GM18873 (cell line): ENCODE results near the gene NME9.

Experiments used
- ATAC-seq: cut with Tn5 transposase; IDR thresholded peaks from one replicate; pipeline ENCODE4 v1.9.1; 2021; ENCODE audit warnings: mild to moderate bottlenecking, moderate library complexity, moderate number of reproducible peaks; ENCODE audit not compliant: unreplicated experiment, low FRiP score

Gene NME9

GRCh38 chr3:138363322-138363721 is 33.7 kb upstream of the NME9 start:
- no peak for ATAC-seq

- no peak for ATAC-seq
Measured at GRCh38 chr3:138362538-138362937, 32.9 kb upstream of the NME9 start.

GRCh38 chr3:138361561-138361971 is 31.9 kb upstream of the NME9 start:
- ATAC-seq, result no peak

GRCh38 chr3:138360869-138361525 is 31.3 kb upstream of the NME9 start:
- ATAC-seq, result no peak

GRCh38 chr3:138359919-138360868 is 30.5 kb upstream of the NME9 start:
- ATAC-seq, result no peak

- ATAC-seq, result no peak
Measured at GRCh38 chr3:138359148-138359918, 29.7 kb upstream of the NME9 start.

- ATAC-seq, result no peak
Measured at GRCh38 chr3:138356730-138357405, 27.2 kb upstream of the NME9 start.

DNA sequence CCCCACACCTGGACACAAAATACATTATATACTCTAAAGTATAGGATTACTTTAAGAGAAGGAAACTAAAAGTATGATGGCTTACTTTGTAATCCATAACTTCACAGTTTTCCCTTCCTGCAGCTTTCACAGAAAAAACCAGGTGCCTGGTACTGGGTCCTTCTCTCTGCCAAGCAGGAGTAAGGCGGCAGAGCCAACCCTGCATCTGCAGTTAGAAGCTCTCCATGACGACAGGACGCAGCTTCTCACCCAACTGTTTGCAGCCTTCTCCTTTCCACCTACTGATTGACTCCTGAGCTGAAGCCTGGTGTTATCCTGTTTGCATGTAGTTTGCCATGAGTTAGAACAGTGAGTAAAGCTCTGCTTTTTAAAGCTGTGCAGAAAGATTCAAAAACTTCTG is 25.4 kb upstream of the NME9 start:
- no peak for ATAC-seq

DNA sequence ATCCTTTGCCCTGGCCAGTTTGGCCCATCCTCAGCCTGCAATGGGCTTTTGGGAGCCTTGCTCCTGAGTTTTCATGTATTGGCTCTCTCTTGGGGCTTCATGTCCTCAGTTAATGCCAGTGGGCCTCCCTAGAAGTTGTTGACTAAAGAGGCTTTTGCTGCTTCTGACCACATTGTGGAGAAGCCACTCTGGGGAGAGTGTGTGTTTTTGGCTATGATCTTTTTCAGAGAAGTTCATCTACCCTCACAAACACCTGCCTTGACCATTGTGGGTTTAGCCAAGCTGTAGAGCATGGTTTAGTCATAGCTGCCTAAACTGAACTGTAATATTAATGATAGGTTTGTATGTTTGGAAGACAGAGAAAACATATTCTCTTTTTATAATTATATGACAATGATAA is 24.7 kb upstream of the NME9 start:
- no peak for ATAC-seq

- ATAC-seq, result no peak
Measured at GRCh38 chr3:138351916-138352550, 22.4 kb upstream of the NME9 start.

DNA sequence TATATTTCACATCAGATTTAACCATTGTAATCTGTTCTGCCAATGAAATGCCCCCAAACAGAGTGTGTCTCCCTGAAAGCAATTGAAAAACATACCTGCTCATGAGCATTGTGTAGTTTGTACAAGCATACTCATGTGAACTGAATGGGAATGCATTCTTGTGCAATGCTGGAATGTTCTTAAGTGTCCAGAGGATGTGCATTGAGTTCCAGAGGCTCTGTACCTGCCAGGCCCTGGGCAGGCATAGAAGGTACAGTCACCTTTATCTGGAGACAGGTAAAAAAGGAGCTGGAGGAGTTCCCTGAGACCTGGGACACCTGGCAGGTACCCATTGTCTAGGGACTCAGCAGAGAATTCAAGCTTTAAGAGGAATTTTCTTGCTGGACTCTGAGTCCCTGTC is 21.5 kb upstream of the NME9 start:
- ATAC-seq, result no peak

DNA sequence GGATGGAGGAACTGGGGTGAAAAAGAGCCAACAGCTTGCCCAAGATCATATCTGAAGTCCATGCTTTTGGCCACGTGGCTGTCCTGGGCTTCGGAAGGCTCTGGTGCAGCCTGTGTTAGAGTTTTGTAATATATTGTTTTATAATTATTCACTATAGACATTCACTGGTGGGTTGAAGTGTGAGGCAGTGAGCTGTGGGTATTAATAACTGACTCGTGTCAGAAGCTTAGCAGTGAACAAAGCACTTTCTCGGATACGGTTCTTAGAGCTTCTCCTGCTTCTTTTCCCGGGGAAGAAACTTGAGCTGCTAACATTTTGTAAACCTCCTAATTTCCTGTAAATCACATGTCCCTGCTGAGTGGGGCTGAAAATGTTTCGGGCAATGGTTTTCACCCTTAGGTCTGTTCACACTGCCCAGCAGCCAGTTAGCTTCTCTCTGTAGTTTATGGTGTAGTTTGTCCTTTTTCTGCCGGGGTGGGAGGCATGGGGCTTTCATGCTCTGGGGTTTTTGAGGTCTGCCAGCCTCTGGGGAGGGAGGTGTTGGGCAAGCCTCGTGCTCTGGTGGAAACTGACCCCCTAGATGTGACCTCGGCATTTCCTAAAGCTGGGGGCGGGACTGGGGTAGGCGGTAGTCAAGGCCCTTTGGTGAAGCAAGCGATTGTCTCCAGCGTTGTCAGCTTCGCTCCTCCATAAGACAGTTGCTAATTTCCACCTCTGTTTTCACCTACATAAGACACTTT is 20.4 kb upstream of the NME9 start:
- ATAC-seq, result no peak

GRCh38 chr3:138348754-138349739 is 19.4 kb upstream of the NME9 start:
- no peak for ATAC-seq

DNA sequence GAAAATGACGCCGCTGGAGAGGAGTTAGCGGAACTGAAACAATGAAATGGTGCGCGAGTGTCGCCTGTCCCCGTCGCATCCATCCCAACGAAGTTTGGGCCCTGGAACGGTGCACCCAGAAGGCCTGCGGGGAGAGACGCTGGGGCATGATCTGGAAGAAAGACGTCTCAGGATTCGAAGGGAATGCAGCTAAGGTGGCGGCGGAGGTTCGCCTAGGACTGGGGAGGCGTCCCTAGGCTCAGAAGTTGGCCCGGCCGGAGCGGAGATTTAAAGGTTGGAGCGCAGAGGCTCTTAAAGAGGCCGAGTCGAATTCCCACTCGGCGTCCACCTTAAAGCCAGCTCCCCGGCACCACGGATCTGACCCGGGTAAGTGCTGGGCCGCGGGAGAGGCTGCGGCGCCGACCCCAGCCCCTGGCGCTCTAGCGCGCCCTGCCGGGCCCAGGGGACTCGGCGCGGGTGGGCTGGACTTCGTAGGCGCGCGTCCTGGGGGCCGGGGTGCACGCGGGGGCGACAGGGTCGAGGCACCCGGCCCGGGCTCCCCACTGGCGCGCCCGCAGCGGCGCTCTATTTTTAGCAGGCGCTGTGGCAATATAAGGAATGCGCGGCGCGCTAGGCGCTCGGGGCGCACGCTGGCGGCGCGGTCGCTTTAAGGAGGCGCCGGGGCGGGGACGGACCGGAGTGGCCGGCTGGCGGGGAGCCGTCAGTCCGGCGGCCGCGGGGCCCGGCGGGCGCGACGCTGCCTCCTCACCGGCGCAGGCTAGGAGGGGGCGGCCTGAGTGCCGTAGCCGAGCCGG is 18.5 kb upstream of the NME9 start, which contains the start of gene MRAS:
Gene MRAS (plus strand): TSS at position 620 of the 794 bp plus-strand sequence. CDS start 24,305 bp downstream, outside the sequence.
- ATAC-seq, result no peak

DNA sequence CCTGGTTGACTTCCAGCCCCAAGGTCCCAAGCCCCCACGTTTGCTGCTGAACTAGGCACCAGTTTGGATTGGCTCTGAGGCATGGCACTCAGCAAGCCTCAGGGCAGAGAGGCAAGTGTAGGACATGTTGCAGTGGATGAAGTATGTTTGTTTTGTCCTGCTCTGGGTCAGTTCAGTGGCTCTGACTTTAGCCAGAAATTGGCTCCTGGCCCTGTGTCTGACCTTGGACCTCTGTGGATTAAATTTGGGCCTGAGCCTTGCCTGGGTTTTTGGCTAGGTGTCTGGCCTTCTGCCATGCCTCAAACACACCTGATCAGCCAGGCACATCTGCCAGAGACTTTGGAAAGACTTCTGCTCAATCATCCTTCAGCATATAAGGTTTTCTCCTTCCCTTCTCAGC is 15.1 kb upstream of the NME9 start:
- no peak for ATAC-seq

DNA sequence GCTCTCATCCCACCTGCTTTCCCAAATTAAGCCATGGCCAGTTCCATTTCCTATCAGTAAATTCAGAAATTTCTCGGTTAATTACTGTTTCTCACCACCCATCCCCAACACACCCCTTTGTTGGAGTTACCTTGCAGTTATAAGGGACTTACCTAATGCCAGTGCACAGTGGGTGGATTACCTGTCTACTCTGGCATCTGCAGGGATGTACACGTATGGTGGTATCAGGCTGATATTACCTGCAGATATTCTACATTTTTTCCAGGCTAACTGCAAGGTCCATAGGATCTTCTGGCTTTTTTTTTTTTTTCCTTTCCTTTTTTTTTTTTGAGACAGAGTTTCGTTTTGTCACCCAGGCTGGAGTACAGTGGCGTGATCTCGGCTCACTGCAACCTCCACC is 10.9 kb upstream of the NME9 start:
- ATAC-seq, result no peak

DNA sequence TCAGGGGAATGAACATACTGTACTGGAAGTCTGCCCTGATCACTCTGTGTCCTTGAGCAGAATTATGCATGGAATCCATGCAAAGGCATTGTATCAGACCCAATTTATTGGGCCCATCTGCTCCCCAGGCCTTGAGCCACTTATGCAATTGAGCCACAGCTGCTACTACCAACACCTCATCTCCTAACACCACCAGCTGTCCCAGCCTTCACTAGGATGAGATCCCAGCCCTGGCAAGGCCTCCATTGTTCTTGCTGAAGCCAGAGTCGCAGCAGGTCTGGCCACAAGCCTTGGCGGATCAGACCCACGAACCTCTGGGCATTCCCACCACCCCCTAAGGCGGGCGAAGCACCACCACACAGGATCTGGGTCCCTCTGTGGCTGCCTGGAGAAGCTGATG is 9.2 kb upstream of the NME9 start:
- no peak for ATAC-seq
